Osteocyte (in vitro differentiated cells): Measurements from ENCODE around the gene SELENOK. TPM values are rescaled to one million over a fixed set of nuclear protein-coding genes. Genes with fewer than 3 reads are reported as not detected.

ENCODE experiments used
- DNase-seq: peaks from one replicate; pipeline ENCODE4 v3.0.0; 2021; ENCODE audit warnings: mixed read lengths; ENCODE audit not compliant: unreplicated experiment; ENCODE audit errors: extremely low spot score
- H3K27ac Mint-ChIP-seq: one replicate; pipeline ENCODE4 v1.8.0; 2021; ENCODE audit warnings: mild to moderate bottlenecking, mixed read lengths; ENCODE audit not compliant: unreplicated experiment
- H3K27me3 Mint-ChIP-seq: one replicate; pipeline ENCODE4 v1.8.0; 2021; ENCODE audit warnings: mixed read lengths; ENCODE audit not compliant: unreplicated experiment
- H3K36me3 Mint-ChIP-seq: one replicate; pipeline ENCODE4 v1.8.0; 2021; ENCODE audit warnings: mixed read lengths; ENCODE audit not compliant: unreplicated experiment
- H3K4me1 Mint-ChIP-seq: one replicate; pipeline ENCODE4 v1.8.0; 2021; ENCODE audit warnings: mixed read lengths; ENCODE audit not compliant: unreplicated experiment
- H3K4me3 Mint-ChIP-seq: one replicate; pipeline ENCODE4 v1.8.0; 2021; ENCODE audit warnings: mild to moderate bottlenecking, moderate library complexity, mixed read lengths; ENCODE audit not compliant: unreplicated experiment
- H3K9me3 Mint-ChIP-seq: one replicate; pipeline ENCODE4 v1.8.0; 2021; ENCODE audit warnings: mixed read lengths; ENCODE audit not compliant: unreplicated experiment
- total RNA-seq: library from RNA; stranded (reverse); gene quantifications from 2 replicates; pipeline ENCODE4 v1.2.1, GENCODE V29; 2021
- TF ChIP-seq, protein P1 (sequence below): fragments of 200-600 bp; sonication (generic); IDR thresholded peaks from 2 replicates; pipeline ENCODE4 v1.5.0; 2021; ENCODE audit warnings: antibody characterized with exemption, mild to moderate bottlenecking, moderate library complexity

SELENOK gene
- total RNA-seq, 1 donor from 2014 or later = 32.8 TPM

DNA sequence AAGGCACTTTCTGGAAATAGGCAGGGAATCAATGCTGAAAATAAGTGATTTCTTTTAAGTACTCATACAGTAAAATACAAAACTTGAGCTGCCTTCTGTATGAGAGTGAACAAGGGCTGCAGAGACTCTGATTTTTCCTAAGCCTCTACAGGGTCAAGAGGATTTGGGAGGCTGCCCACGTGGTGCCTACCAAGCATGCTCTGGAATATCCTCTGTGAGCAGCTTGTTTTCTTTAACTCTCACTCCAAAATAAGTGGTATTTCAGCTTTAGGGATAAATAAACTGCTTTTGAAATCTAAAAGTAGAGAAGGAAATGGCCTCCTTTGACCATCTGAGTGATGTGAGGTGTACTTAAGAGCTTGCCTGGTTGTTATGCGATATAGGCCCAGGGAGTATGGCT lies 8.1 kb upstream of the SELENOK start:
- Mint-ChIP-seq H3K9me3 (no peaks in the 10 kb centered on the region), H3K4me1 (no peaks in the 10 kb centered on the region), H3K4me3 (no peak overlapping the region), H3K27ac (no peak overlapping the region), H3K36me3 (no peaks in the 10 kb centered on the region), H3K27me3 (peaks cover 50% of the 10 kb centered on the region)
- TF ChIP-seq, protein P1, sequence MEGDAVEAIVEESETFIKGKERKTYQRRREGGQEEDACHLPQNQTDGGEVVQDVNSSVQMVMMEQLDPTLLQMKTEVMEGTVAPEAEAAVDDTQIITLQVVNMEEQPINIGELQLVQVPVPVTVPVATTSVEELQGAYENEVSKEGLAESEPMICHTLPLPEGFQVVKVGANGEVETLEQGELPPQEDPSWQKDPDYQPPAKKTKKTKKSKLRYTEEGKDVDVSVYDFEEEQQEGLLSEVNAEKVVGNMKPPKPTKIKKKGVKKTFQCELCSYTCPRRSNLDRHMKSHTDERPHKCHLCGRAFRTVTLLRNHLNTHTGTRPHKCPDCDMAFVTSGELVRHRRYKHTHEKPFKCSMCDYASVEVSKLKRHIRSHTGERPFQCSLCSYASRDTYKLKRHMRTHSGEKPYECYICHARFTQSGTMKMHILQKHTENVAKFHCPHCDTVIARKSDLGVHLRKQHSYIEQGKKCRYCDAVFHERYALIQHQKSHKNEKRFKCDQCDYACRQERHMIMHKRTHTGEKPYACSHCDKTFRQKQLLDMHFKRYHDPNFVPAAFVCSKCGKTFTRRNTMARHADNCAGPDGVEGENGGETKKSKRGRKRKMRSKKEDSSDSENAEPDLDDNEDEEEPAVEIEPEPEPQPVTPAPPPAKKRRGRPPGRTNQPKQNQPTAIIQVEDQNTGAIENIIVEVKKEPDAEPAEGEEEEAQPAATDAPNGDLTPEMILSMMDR = no peak
- DNase-seq = no peak

DNA sequence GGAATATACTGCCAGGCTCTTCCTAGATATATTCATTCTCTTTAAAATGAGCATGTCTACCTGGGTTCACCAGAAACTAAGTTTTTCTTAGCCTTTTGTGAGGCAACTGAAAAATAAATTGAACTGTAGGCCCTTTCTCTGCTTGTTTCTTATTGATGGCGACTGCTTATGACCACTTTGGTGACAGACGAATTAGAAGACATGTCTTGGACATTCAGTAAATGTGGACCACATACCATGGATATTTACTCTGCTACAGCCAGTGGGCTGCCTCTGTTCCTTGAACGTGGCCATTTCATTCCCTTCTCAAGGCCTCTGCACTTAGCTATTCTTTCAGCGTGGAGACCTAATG lies 603 bp upstream of the SELENOK start:
- H3K4me1 Mint-ChIP-seq = peaks cover 26% of the 10 kb centered on the region
- DNase-seq = no peak
- TF ChIP-seq, protein P1 = no peak
- H3K36me3 Mint-ChIP-seq = peaks cover 4% of the 10 kb centered on the region
- no peaks in the 10 kb centered on the region for H3K9me3 Mint-ChIP-seq
- H3K4me3 Mint-ChIP-seq = peak overlapping the region; percentile 95
- peak overlapping the region; percentile 98 for H3K27ac Mint-ChIP-seq
- H3K27me3 Mint-ChIP-seq = peaks cover 31% of the 10 kb centered on the region

DNA sequence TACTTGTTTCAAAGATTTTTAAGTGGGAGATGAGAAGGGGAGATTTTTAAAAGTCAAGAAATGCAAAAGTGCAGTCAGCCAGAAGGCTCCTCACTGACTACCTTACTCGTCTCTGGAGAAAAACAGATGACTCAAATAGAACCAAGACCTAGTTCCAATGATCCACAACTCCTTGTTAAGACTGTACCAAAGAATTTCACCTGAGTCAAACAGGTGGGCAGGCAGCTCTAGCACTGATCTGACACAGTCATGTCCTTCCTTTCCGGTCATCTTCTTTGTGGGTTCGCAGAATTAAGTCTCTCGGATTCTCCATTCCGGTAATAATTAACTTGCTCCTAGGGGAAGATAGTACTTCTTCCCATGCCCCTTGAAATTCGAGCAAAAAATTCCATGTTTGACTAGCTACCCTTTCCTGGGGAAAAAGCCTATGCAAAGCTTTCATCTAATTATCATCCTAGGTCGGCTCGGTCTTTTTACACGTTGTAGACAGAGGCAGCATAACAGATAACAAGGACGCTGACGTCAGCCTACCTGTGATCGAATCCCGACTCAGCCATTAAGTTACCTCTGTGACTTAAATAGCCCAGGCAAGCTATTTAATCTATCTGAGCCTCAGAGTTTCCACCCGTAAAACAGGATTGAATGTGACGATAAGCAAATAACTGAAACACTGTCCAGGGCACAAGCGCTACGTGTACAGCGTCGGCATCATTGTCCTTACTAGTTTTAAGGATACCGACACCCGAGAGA lies 758 bp downstream of the SELENOK start:
- Mint-ChIP-seq H3K4me3 (peak overlapping the region; percentile 95), H3K9me3 (no peaks in the 10 kb centered on the region), H3K27ac (peak overlapping the region; percentile 98), H3K36me3 (peaks cover 11% of the 10 kb centered on the region), H3K27me3 (peaks cover 19% of the 10 kb centered on the region), H3K4me1 (peaks cover 26% of the 10 kb centered on the region)
- TF ChIP-seq, protein P1 = no peak
- no peak for DNase-seq

DNA sequence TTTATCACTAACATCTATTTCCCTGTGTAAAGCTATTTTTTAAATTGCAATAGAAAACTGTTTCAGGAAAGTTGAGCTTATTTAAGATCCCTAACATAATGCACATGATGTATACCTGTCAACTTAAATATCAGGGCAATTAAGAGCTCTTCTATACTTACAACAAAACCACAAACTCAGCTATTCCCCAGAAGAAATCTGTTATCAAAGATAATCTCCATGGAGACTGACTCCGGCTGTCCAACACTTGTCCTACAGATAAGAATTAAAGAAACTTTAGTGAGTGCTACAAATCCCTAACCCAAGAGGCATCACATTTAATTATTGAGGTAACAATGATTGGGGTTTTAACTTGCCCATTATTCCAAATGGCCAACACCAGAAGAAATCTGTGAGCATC lies 3.4 kb downstream of the SELENOK start:
- Mint-ChIP-seq H3K9me3 (no peaks in the 10 kb centered on the region), H3K4me3 (no peak overlapping the region), H3K4me1 (peaks cover 26% of the 10 kb centered on the region), H3K36me3 (peaks cover 15% of the 10 kb centered on the region), H3K27me3 (peaks cover under 1% of the 10 kb centered on the region), H3K27ac (no peak overlapping the region)
- no peak for DNase-seq
- TF ChIP-seq, protein P1 = no peak

DNA sequence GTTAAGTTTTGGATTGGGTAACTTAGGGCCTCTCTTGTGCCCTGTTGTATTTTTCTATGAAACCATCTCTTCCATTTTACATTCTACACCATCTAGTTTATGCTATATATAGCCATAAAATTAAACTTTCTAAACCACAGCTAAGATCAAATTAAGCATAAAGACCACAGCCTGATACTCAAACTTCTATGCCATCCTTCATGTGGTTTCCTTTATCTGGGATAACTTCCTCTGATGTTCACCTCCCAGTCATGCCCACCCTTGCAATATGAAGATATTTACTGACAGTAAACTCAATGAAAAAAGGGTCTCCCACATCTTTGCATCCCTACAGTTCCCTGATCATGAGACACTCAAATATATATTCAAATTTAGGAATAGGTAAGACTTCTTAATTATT lies 4.2 kb downstream of the SELENOK start:
- TF ChIP-seq, protein P1 = no peak
- Mint-ChIP-seq H3K36me3 (peaks cover 15% of the 10 kb centered on the region), H3K4me1 (peaks cover 26% of the 10 kb centered on the region), H3K9me3 (no peaks in the 10 kb centered on the region), H3K27ac (no peak overlapping the region), H3K27me3 (no peaks in the 10 kb centered on the region), H3K4me3 (no peak overlapping the region)
- no peak for DNase-seq
